Peyer's patch (tissue), 4 donors: ENCODE measurements around the gene FUBP3.

ENCODE experiments used
- CTCF ChIP-seq, 6 experiments: fragments of 450-650 bp in 4 of 6; fragments of 200-600 bp in 2 of 6; sonication (generic) in 1 of 6; IDR thresholded peaks; one replicate each; pipeline ENCODE4 v1.5.1; 2017 to 2019; ENCODE audit warnings: antibody characterized with exemption in 6 of 6, mild to moderate bottlenecking in 3 of 6, moderate library complexity in 1 of 6
- POLR2A ChIP-seq, 2 donors: fragments of 450-650 bp; IDR thresholded peaks; one replicate each; pipeline ENCODE4 v1.5.1; 2017; ENCODE audit warnings: antibody characterized with exemption in 2 of 2, mild to moderate bottlenecking in 2 of 2, moderate library complexity in 2 of 2

- no peak for TF ChIP-seq CTCF (IDR thresholded peaks at IDR 0.05)
- TF ChIP-seq POLR2A (IDR thresholded peaks at IDR 0.05): no peak
These were observed 57.3 kb downstream of the FUBP3 start for GRCh38 chr9:130636648-130637020.
